K562 (cell line): ENCODE data around the gene USP49. TPM values are rescaled to one million over a fixed set of nuclear protein-coding genes. Genes with fewer than 3 reads are reported as not detected.
A peak's percentile ranks its signal among the peaks of the same experiment; 100 is the strongest.

Experiments used
- BRF2 ChIP-seq: IDR thresholded peaks from 3 replicates; pipeline ENCODE4 v1.6.1; 2011; ENCODE audit warnings: borderline replicate concordance, mild to moderate bottlenecking; ENCODE audit not compliant: insufficient read length, insufficient read depth
- CBX1 ChIP-seq: sonication (generic); IDR thresholded peaks from 2 replicates; pipeline ENCODE4 v1.6.1; 2016; ENCODE audit warnings: antibody characterized with exemption, low read depth, mild to moderate bottlenecking
- CBX8 ChIP-seq: fragments of 200-600 bp; sonication (generic); IDR thresholded peaks from 2 replicates; pipeline ENCODE4 v1.6.1; 2012; ENCODE audit warnings: borderline replicate concordance, mixed run types, low read depth, mild to moderate bottlenecking, moderate library complexity, mixed read lengths, low read length, control low read depth, inconsistent platforms; ENCODE audit not compliant: poor library complexity, severe bottlenecking; ENCODE audit errors: extremely low read depth
- EP400 ChIP-seq: fragments of 450-650 bp; IDR thresholded peaks from 2 replicates; pipeline ENCODE4 v1.6.1; 2017; ENCODE audit warnings: antibody characterized with exemption, mild to moderate bottlenecking, moderate library complexity
- FOXK1 ChIP-seq: sonication (generic); formaldehyde crosslinking; IDR thresholded peaks from 2 replicates; pipeline ENCODE4 v1.8.0; 2022; ENCODE audit warnings: missing genetic modification reagents, mild to moderate bottlenecking, borderline replicate concordance
- FOXO4 ChIP-seq: fragments of 450-650 bp; formaldehyde crosslinking; IDR thresholded peaks from 2 replicates; pipeline ENCODE4 v1.4.0; 2020; ENCODE audit warnings: mild to moderate bottlenecking, moderate library complexity
- HSF4 ChIP-seq: fragments of 250-450 bp; sonication (Bioruptor Pico); IDR thresholded peaks from 2 replicates; pipeline ENCODE4 v2.1.2; 2022; ENCODE audit warnings: mild to moderate bottlenecking, moderate library complexity, borderline replicate concordance
- NFATC3 ChIP-seq: fragments of 450-650 bp; IDR thresholded peaks from 2 replicates; pipeline ENCODE4 v1.6.1; 2017; ENCODE audit warnings: mild to moderate bottlenecking
- NFE2L1 ChIP-seq: fragments of 450-650 bp; IDR thresholded peaks from 2 replicates; pipeline ENCODE4 v1.6.1; 2016; ENCODE audit warnings: missing genetic modification characterization, low read depth, mild to moderate bottlenecking, missing compliant biosample characterization, moderate library complexity, borderline replicate concordance
- SREBF1 ChIP-seq: fragments of 150-350 bp; IDR thresholded peaks from 2 replicates; pipeline ENCODE4 v1.6.1; 2014; ENCODE audit warnings: antibody characterized with exemption, low read depth, low read length, borderline replicate concordance
- SREBF2 ChIP-seq: sonication (generic); formaldehyde crosslinking; IDR thresholded peaks from 2 replicates; pipeline ENCODE4 v1.4.0; 2020; ENCODE audit warnings: mild to moderate bottlenecking, missing genetic modification reagents
- ZBTB17 ChIP-seq: fragments of 450-650 bp; formaldehyde crosslinking; IDR thresholded peaks from 2 replicates; pipeline ENCODE4 v1.4.0; 2020; ENCODE audit warnings: mild to moderate bottlenecking
- ZNF239 ChIP-seq: fragments of 250-450 bp; sonication (Bioruptor Pico); IDR thresholded peaks from 2 replicates; pipeline ENCODE4 v1.4.0; 2020; ENCODE audit warnings: mild to moderate bottlenecking
- ZNF431 ChIP-seq: sonication (generic); formaldehyde crosslinking; IDR thresholded peaks from 2 replicates; pipeline ENCODE4 v1.8.0; 2022; ENCODE audit warnings: mild to moderate bottlenecking, missing genetic modification reagents
- ZNF444 ChIP-seq: fragments of 250-450 bp; sonication (Bioruptor Pico); IDR thresholded peaks from 2 replicates; pipeline ENCODE4 v1.4.0; 2020; ENCODE audit warnings: mild to moderate bottlenecking, moderate library complexity
- ZNF696 ChIP-seq: fragments of 250-450 bp; sonication (Bioruptor Pico); conservative IDR thresholded peaks from 2 replicates; pipeline ENCODE4 v1.4.0; 2020; ENCODE audit warnings: mild to moderate bottlenecking, moderate library complexity
- polyA plus RNA-seq, 8 experiments: library from polyadenylated mRNA; depleted of rRNA in 4 of 8; stranded (reverse) in 5 of 8; unstranded in 3 of 8; fragments of >200 nt; fragmentation: Nextera tagmentation in 2 of 8; fragmentation: Illumina TruSeq in 1 of 8; extraction: Ambion mirVana in 2 of 8; extraction: Trizol in 1 of 8; gene quantifications; 2 replicates each; pipeline versions ENCODE4 v1.2.1 to v1.2.3, GENCODE V29; 2011 to 2014; ENCODE audit warnings: inconsistent platforms in 1 of 8, missing spikeins in 1 of 8
- total RNA-seq, 7 experiments: library from RNA; depleted of rRNA in 6 of 7; stranded (reverse); fragments of >200 nt in 6 of 7; fragmentation: Illumina TruSeq in 2 of 7; extraction: Trizol in 2 of 7; gene quantifications; 2 replicates each; pipeline versions ENCODE4 v1.2.1 to v1.2.3, GENCODE V29; 2011 to 2021; ENCODE audit warnings: low replicate concordance in 1 of 7
- TF ChIP-seq, protein P1 (sequence below): fragments of 250-450 bp; sonication (Bioruptor Pico); IDR thresholded peaks from 2 replicates; pipeline ENCODE4 v1.8.0; 2022; ENCODE audit warnings: inconsistent platforms
- TF ChIP-seq, protein P2 (sequence below): IDR thresholded peaks from 3 replicates; pipeline ENCODE4 v1.6.1; 2011; ENCODE audit warnings: borderline replicate concordance, mild to moderate bottlenecking, moderate library complexity; ENCODE audit not compliant: insufficient read length; ENCODE audit errors: extremely low read depth
- TF ChIP-seq, protein P3 (sequence below): fragments of 450-650 bp; formaldehyde crosslinking; IDR thresholded peaks from 2 replicates; pipeline ENCODE4 v1.4.0; 2022; ENCODE audit warnings: missing genetic modification characterization

USP49 gene
- total and polyA plus RNA-seq, 9 of the 15 experiments (the other 6 are each of a cell fraction or from before 2014, with no cell fraction given): 1.0 to 9.9 (median 6.5) TPM

- TF ChIP-seq, protein P1, sequence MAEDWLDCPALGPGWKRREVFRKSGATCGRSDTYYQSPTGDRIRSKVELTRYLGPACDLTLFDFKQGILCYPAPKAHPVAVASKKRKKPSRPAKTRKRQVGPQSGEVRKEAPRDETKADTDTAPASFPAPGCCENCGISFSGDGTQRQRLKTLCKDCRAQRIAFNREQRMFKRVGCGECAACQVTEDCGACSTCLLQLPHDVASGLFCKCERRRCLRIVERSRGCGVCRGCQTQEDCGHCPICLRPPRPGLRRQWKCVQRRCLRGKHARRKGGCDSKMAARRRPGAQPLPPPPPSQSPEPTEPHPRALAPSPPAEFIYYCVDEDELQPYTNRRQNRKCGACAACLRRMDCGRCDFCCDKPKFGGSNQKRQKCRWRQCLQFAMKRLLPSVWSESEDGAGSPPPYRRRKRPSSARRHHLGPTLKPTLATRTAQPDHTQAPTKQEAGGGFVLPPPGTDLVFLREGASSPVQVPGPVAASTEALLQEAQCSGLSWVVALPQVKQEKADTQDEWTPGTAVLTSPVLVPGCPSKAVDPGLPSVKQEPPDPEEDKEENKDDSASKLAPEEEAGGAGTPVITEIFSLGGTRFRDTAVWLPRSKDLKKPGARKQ: no peak
- TF ChIP-seq FOXO4 (CRISPR knock-in tag) (no peak), ZNF431 (CRISPR knock-in tag) (peak; percentile 68; the same call in 1 of the 2 replicates), HSF4 (no peak), CBX8 (no peak), CBX1 (no peak; the same call in 1 of the 2 replicates), ZNF444 (CRISPR knock-in tag) (no peak), ZNF239 (CRISPR knock-in tag) (no peak), ZBTB17 (CRISPR knock-in tag) (0 out of 2 replicates have a peak, but pooled peaks have one; percentile 9), NFE2L1 (no peak), BRF2 (no peak), NFATC3 (no peak), SREBF2 (CRISPR knock-in tag) (no peak), EP400 (peak; percentile 97), ZNF696 (CRISPR knock-in tag) (no peak), SREBF1 (no peak), FOXK1 (peak; percentile 43; the same call in 1 of the 2 replicates)
- TF ChIP-seq, protein P2, sequence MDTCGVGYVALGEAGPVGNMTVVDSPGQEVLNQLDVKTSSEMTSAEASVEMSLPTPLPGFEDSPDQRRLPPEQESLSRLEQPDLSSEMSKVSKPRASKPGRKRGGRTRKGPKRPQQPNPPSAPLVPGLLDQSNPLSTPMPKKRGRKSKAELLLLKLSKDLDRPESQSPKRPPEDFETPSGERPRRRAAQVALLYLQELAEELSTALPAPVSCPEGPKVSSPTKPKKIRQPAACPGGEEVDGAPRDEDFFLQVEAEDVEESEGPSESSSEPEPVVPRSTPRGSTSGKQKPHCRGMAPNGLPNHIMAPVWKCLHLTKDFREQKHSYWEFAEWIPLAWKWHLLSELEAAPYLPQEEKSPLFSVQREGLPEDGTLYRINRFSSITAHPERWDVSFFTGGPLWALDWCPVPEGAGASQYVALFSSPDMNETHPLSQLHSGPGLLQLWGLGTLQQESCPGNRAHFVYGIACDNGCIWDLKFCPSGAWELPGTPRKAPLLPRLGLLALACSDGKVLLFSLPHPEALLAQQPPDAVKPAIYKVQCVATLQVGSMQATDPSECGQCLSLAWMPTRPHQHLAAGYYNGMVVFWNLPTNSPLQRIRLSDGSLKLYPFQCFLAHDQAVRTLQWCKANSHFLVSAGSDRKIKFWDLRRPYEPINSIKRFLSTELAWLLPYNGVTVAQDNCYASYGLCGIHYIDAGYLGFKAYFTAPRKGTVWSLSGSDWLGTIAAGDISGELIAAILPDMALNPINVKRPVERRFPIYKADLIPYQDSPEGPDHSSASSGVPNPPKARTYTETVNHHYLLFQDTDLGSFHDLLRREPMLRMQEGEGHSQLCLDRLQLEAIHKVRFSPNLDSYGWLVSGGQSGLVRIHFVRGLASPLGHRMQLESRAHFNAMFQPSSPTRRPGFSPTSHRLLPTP: no peak
- TF ChIP-seq, protein P3, sequence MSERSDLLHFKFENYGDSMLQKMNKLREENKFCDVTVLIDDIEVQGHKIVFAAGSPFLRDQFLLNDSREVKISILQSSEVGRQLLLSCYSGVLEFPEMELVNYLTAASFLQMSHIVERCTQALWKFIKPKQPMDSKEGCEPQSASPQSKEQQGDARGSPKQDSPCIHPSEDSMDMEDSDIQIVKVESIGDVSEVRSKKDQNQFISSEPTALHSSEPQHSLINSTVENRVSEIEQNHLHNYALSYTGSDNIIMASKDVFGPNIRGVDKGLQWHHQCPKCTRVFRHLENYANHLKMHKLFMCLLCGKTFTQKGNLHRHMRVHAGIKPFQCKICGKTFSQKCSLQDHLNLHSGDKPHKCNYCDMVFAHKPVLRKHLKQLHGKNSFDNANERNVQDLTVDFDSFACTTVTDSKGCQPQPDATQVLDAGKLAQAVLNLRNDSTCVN: no peak
Observed at GRCh38 chr6:41787219-41787917, 107.8 kb downstream of the USP49 start, which contains the start of gene TOMM6 (continued).
